GM21619 (cell line): ENCODE data around the gene ZSCAN29.
A peak's percentile ranks its signal among the peaks of the same experiment; 100 is the strongest.
"Not testable (repeated sequence)": the region's sequence is repeated elsewhere in the genome, so short reads cannot be mapped to it uniquely, and the experiment has no call there.

Source experiments
- ATAC-seq: cut with Tn5 transposase; IDR thresholded peaks from one replicate; pipeline ENCODE4 v1.9.1; 2021; ENCODE audit not compliant: unreplicated experiment

Gene ZSCAN29

GRCh38 chr15:43370975-43371974, at the start of gene ZSCAN29, which contains the start of gene TUBGCP4:
Gene ZSCAN29, minus strand, starts transcription at chr15:43371043. Its CDS starts 1,130 bp downstream, at chr15:43369913.
Gene TUBGCP4, plus strand, starts transcription at chr15:43371101. Its CDS starts 254 bp downstream, at chr15:43371355.
- peak; percentile 68 for ATAC-seq

DNA sequence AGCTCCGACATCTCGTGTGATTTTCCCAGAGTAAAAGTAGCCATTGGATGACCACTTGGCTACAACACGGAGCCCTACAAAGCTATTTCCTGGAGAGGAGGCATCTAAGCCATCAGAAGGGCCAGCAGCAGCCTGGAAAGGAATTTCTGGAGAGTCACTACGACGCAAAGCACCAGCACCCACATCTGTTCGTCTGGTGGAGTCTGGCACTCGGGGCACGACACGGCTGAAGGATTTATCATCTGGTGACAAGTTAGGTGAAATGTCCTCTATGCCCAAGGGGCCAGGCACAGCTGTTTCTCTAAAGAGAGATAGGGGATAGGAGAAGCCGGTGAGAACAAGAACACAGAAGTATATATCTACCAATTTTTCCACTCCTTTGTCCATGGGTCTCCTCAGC, 49.6 kb upstream of the ZSCAN29 start:
- no peak for ATAC-seq

- ATAC-seq, result no peak
Measured at GRCh38 chr15:43414196-43414595, 43.4 kb upstream of the ZSCAN29 start.

DNA sequence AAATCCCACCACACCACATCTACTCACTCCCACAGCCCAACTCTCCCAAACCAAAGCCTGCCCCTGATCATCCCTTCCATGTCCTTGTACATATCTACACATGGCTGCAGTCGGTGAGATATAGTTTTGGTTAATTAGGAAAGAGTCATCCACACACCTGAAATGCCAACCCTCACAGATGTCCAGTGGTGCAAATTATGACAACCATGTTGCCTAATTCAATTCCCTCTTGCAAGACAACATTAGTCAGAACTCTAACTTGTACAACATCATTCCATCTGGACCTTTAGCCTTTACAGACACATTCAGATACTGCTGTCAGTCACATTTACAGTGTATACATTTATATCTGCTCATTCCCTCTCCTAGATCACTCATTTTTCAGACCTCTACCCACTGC, 41.3 kb upstream of the ZSCAN29 start:
- ATAC-seq, result no peak

- ATAC-seq, result no peak
Measured at GRCh38 chr15:43410572-43411214, 39.9 kb upstream of the ZSCAN29 start.

- no peak for ATAC-seq
Measured at GRCh38 chr15:43408789-43409188, 37.9 kb upstream of the ZSCAN29 start.

DNA sequence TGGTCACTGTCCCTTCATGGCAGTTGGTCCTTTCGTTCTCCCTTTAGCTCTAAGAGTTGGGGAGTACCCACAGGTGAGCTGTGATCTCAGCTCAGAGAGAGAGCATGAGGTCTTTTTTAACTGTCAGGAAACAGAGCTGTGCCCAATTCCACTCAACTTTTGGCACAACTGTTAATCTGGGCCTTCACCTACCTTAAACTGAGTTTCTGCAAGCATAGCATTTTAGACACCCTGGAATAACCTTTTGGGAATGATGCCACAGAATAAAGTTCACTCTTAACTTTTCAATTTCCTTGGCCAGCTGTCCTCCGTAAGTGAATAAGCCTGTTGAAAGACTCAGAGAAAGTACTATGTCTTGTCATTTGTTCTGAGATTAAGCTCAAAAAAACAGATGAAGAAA, 36.0 kb upstream of the ZSCAN29 start:
- ATAC-seq, result no peak

DNA sequence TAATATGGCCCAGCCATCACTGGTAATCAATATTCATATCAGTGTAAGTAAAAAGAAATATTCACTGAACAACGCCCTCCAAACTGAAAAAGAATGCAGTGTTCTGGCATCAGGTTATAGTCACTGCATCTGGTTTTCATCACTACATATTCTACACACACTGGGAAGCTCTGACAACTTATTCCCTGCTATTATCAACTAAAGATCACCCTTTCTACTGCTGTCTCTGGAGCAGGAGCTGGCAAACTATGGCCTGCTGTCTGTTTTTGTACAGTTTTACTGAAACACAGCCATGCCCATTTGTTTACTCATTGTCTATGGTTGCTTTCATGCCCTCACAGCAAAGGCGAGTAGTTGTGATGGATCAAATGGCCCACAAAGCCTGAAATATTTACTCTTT, 35.3 kb upstream of the ZSCAN29 start:
- no peak for ATAC-seq

- no peak for ATAC-seq
Measured at GRCh38 chr15:43404130-43404529, 33.3 kb upstream of the ZSCAN29 start.

- ATAC-seq, result no peak
Measured at GRCh38 chr15:43403616-43404015, 32.8 kb upstream of the ZSCAN29 start.

GRCh38 chr15:43402255-43402654, 31.4 kb upstream of the ZSCAN29 start:
- ATAC-seq, result no peak

- not testable (repeated sequence) for ATAC-seq
Measured at GRCh38 chr15:43393592-43393991, 22.7 kb upstream of the ZSCAN29 start.

DNA sequence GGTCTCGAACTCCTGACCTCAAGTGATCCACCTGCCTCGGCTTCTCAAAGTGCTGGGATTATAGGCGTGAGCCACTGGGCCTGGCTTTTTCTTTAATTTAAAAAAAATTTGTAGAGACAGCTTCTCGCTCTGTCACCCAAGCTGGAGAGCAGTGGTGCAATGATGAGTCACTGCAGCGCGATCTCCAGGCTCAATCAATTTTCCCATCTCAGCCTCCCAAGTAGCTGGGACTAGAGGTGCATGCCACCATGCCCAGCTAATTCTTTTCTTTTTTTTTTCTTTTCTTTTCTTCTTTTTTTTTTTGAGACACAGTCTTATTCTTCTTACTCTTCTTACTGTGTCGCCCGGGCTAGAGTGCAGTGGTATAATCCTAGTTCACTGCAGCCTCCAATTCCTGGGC, 19.9 kb upstream of the ZSCAN29 start:
- no peak for ATAC-seq

- ATAC-seq, result no peak
Measured at GRCh38 chr15:43383070-43383469, 12.2 kb upstream of the ZSCAN29 start.

- ATAC-seq, result no peak
Measured at GRCh38 chr15:43382310-43382709, 11.5 kb upstream of the ZSCAN29 start.

DNA sequence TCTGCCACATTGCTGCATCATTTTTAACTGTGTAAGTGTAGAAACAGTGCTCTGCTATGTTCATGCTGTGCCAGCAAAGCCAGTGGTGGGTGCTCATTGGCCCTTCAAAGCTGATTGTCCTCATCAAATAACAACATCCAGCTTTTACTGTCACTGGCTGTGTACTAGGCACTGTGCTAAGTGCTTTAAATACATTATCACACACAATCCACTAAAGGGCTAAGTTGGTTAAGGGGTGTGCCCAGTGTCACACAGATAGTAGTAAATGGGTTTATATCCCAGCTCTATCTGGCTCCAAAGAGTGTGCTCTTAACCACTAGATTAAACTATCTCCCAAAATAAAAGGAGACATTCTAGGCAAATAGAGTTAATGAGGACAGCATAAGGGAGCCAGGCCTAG, 7.8 kb upstream of the ZSCAN29 start:
- no peak for ATAC-seq

- no peak for ATAC-seq
Measured at GRCh38 chr15:43376017-43376705, 5.3 kb upstream of the ZSCAN29 start.

DNA sequence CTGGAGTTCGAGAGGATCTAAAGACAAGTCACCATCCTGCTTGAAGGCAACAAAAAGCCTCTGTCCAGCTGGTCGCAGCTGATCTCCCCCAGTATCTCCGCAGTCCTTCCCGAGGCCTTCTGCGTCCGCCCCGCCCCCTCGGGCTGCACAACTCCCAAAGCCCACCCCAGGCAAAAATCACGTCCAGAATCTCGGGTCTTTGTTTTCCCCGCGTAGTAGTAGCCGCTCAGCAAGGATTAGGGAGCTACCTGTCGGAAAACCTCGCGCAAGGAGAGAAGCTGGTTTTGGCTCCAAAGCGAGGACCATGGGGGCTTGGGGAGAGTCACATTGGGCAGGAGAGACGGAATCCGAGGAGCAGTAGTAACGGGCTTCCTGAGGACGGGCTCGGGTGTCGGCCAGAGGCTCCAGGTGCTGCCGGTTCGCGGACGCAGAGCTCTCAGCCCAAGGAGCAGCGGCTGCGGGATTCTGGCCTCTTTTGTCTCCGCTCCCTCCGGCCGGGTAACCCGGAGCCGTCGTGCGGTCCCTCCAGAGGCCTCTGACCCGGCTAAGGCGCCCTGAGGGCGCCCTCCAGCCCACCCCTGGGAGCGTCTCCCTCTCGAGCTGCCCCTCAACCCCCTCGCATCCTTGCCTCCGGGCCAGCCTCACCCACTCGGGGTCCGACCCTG, 401 bp downstream of the ZSCAN29 start:
- no peak for ATAC-seq

- ATAC-seq, result no peak
Measured at GRCh38 chr15:43361313-43361903, 9.4 kb downstream of the ZSCAN29 start.

DNA sequence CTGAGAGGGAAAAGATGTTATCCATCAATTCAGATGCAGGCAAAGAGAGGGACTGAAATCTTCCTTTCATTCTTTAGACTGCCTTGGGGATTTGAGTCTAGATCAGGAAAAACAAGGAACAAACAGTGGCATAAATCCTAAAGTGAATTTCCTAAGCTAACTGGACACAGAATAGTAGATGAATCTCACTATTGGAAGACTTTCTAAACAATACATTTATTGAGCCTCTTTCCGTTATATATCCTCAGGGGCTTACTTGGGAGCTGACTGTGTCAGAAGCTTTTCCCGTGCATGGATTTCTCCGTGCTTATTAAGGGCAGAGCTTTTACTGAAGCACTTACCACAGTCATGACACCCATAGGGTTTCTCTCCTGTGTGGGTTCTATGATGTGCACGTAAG, 10.0 kb downstream of the ZSCAN29 start:
- ATAC-seq, result no peak
